ENCODE results near the gene MBTPS1. TPM values are rescaled to one million over a fixed set of nuclear protein-coding genes. Genes with fewer than 3 reads are reported as not detected.

The MBTPS1 gene
- total RNA-seq, 3 donors from 2014 or later (not counting 1 experiment from before 2014, with no cell fraction given), result 85.2 to 124 (median 113) TPM

GRCh38 chr16:84055801-84056634 lies 60.7 kb downstream of the MBTPS1 start:
- no peaks in the 10 kb centered on the region for H3K4me1 Mint-ChIP-seq
- Histone ChIP-seq H3K27me3 (ENCODE audit: control insufficient read depth, insufficient read depth, low read length) (no peaks in the 10 kb centered on the region), H3K36me3 (ENCODE audit: control insufficient read depth, insufficient read depth, low read length) (peaks cover 80% of the 10 kb centered on the region), H3K4me3 (ENCODE audit: low read length) (no peak overlapping the region), H3K27ac (ENCODE audit: low read length) (no peak overlapping the region), H3K9me3 (ENCODE audit: control insufficient read depth, insufficient read depth, low read length) (no peaks in the 10 kb centered on the region), H3K4me1 (ENCODE audit: control insufficient read depth, insufficient read depth, low read length) (no peaks in the 10 kb centered on the region)
- no peak for TF ChIP-seq CTCF (IDR thresholded peaks at IDR 0.05)
- no peaks in the 10 kb centered on the region for H3K9me3 Mint-ChIP-seq
- intact Hi-C loops (cut with micrococcal nuclease), result no loop called here
- no peaks in the 10 kb centered on the region for H3K27me3 Mint-ChIP-seq (ENCODE audit: low read depth in 2 of 2)
- H3K4me3 Mint-ChIP-seq, result no peak overlapping the region
- no peak for ATAC-seq
- peaks cover 37% of the 10 kb centered on the region for H3K36me3 Mint-ChIP-seq
- no peak overlapping the region for H3K27ac Mint-ChIP-seq
- no peak for DNase-seq
- WGBS (ENCODE audit: insufficient coverage), result 98% methylated on average over 19 of the region's 19 CpGs

GRCh38 chr16:84055366-84055765 lies 61.4 kb downstream of the MBTPS1 start:
- Mint-ChIP-seq H3K4me3 (no peak overlapping the region), H3K36me3 (peaks cover 37% of the 10 kb centered on the region), H3K4me1 (no peaks in the 10 kb centered on the region), H3K27me3 (ENCODE audit: low read depth in 2 of 2) (no peaks in the 10 kb centered on the region), H3K27ac (no peak overlapping the region), H3K9me3 (no peaks in the 10 kb centered on the region)
- Histone ChIP-seq H3K4me1 (ENCODE audit: control insufficient read depth, insufficient read depth, low read length) (no peaks in the 10 kb centered on the region), H3K9me3 (ENCODE audit: control insufficient read depth, insufficient read depth, low read length) (no peaks in the 10 kb centered on the region), H3K27ac (ENCODE audit: low read length) (no peak overlapping the region), H3K36me3 (ENCODE audit: control insufficient read depth, insufficient read depth, low read length) (peaks cover 77% of the 10 kb centered on the region), H3K4me3 (ENCODE audit: low read length) (no peak overlapping the region), H3K27me3 (ENCODE audit: control insufficient read depth, insufficient read depth, low read length) (no peaks in the 10 kb centered on the region)
- no peak for DNase-seq
- intact Hi-C loops (cut with micrococcal nuclease), result no loop called here
- no peak for ATAC-seq
- no peak for TF ChIP-seq CTCF (IDR thresholded peaks at IDR 0.05)
- 96% methylated on average over 5 of the region's 5 CpGs for WGBS (ENCODE audit: insufficient coverage)

- Mint-ChIP-seq H3K9me3 (no peaks in the 10 kb centered on the region), H3K4me1 (no peaks in the 10 kb centered on the region), H3K36me3 (peaks cover 37% of the 10 kb centered on the region), H3K27me3 (ENCODE audit: low read depth in 2 of 2) (no peaks in the 10 kb centered on the region), H3K27ac (no peak overlapping the region), H3K4me3 (no peak overlapping the region)
- TF ChIP-seq CTCF (IDR thresholded peaks at IDR 0.05), result no peak
- intact Hi-C loops (cut with micrococcal nuclease), result no loop called here
- H3K27me3 ChIP-seq (ENCODE audit: control insufficient read depth, insufficient read depth, low read length), result no peaks in the 10 kb centered on the region
- H3K27ac ChIP-seq (ENCODE audit: low read length), result no peak overlapping the region
- peaks cover 75% of the 10 kb centered on the region for H3K36me3 ChIP-seq (ENCODE audit: control insufficient read depth, insufficient read depth, low read length)
- no peak overlapping the region for H3K4me3 ChIP-seq (ENCODE audit: low read length)
- 97% methylated on average over 13 of the region's 13 CpGs for WGBS (ENCODE audit: insufficient coverage)
- ATAC-seq, result no peak
- no peaks in the 10 kb centered on the region for H3K9me3 ChIP-seq (ENCODE audit: control insufficient read depth, insufficient read depth, low read length)
- no peaks in the 10 kb centered on the region for H3K4me1 ChIP-seq (ENCODE audit: control insufficient read depth, insufficient read depth, low read length)
- DNase-seq, result no peak
These were observed 61.8 kb downstream of the MBTPS1 start for GRCh38 chr16:84054916-84055315.

- H3K4me3 Mint-ChIP-seq, result no peak overlapping the region
- intact Hi-C loops (cut with micrococcal nuclease), result no loop called here
These were observed 62.5 kb downstream of the MBTPS1 start for GRCh38 chr16:84054271-84054670.

More at GRCh38 chr16:84054271-84054670, 62.5 kb downstream of the MBTPS1 start:
- no peaks in the 10 kb centered on the region for H3K4me1 Mint-ChIP-seq
- Histone ChIP-seq H3K9me3 (ENCODE audit: control insufficient read depth, insufficient read depth, low read length) (no peaks in the 10 kb centered on the region), H3K27me3 (ENCODE audit: control insufficient read depth, insufficient read depth, low read length) (no peaks in the 10 kb centered on the region), H3K36me3 (ENCODE audit: control insufficient read depth, insufficient read depth, low read length) (peaks cover 73% of the 10 kb centered on the region), H3K4me1 (ENCODE audit: control insufficient read depth, insufficient read depth, low read length) (no peaks in the 10 kb centered on the region), H3K27ac (ENCODE audit: low read length) (no peak overlapping the region), H3K4me3 (ENCODE audit: low read length) (no peak overlapping the region)
- no peak for ATAC-seq
- TF ChIP-seq CTCF (IDR thresholded peaks at IDR 0.05), result no peak
- no peak overlapping the region for H3K27ac Mint-ChIP-seq
- 98% methylated on average over 16 of the region's 16 CpGs for WGBS (ENCODE audit: insufficient coverage)
- DNase-seq, result no peak
- H3K9me3 Mint-ChIP-seq, result no peaks in the 10 kb centered on the region
- peaks cover 37% of the 10 kb centered on the region for H3K36me3 Mint-ChIP-seq
- H3K27me3 Mint-ChIP-seq (ENCODE audit: low read depth in 2 of 2), result no peaks in the 10 kb centered on the region

Measured in natural killer cell (primary cell).